NCI-H1105 (cell line): ENCODE measurements around the gene RARA.
A peak's percentile ranks its signal among the peaks of the same experiment; 100 is the strongest.

ENCODE experiments used
- DNase-seq: peaks from one replicate; lab custom pipeline; 2025; lab: John Stamatoyannopoulos, UW

Gene RARA

DNA sequence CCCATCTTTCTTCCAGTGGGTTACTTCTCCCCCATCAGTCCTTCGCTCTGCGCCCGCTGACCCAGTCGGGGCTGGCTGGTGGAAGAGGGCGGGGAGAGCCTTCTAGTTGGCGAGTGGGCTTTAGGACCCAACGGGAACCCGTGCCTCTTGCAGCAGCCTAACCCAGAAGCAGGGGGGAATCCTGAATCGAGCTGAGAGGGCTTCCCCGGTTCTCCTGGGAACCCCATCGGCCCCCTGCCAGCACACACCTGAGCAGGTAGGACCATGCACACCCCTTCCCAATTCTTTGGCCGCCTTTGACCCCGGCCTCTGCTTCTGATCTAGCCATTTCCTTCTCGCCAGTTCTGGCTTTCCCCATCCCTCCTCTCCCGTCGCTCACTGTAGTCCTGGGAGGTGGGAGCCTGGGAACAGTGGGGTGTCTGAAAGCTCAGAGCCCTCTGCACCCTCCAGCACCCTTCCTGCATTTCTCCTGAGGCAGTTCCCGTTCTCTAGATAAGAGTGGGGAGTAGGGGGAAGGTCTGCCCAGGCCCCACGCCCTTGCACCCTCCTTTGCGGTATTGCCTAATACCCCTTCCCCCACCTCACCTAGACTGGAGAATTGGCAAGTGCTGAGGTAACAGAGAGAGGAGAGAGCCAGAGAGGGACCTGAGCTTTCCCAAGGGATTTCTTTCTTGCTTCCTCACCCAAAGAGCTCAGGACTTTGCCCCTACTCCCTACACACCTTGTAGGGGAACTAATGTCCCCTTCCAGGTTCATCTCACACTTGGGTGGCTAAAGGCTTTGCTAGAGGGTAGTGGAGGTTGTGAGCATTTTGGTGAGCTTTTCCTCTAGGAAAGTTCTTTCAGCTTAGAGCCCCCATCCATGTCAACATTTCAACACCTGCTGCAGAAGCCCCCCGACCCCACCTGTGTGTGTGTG is at the start of gene RARA:
Gene RARA, plus strand, starts transcription at position 150 of the 918 bp plus-strand sequence. CDS start 22,039 bp downstream, outside the sequence.
- DNase-seq: no peak

DNA sequence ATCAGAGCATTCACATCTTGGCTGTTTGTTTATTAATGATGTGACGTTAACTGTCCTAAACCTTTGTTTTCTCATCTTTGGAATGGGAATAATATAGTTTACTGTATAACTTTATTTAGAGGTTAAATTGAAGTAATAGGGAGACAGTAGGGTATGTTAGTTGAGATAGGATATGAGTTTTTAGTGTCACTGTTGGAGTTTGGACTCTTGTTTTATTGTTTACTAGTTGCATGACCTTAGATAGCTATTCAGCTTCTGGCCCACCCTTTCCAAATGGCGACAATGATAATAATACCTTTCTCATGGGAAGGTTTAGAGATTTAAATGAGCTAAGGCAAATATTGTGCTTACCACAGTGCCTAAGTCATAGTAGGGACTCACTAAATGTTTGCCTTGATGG is 49.5 kb upstream of the RARA start:
- no peak for DNase-seq

DNA sequence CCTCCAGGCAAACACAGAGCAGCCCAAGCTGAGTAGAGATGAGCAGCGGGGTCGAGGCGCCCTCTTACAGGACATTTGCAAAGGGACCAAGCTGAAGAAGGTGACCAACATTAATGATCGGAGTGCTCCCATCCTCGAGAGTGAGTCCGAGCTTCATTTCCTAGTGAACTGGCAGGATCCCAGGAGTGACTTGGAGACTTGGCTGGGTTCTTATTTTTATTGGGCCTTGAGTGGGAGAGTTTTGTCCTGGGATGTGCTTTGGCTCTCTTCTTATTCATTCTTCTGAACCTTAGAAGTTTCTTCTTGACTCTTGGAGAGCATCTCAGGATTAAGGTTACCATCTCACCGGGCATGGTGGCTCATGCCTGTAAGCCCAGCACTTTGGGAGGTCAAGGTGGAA is 48.5 kb upstream of the RARA start:
- DNase-seq: no peak

DNA sequence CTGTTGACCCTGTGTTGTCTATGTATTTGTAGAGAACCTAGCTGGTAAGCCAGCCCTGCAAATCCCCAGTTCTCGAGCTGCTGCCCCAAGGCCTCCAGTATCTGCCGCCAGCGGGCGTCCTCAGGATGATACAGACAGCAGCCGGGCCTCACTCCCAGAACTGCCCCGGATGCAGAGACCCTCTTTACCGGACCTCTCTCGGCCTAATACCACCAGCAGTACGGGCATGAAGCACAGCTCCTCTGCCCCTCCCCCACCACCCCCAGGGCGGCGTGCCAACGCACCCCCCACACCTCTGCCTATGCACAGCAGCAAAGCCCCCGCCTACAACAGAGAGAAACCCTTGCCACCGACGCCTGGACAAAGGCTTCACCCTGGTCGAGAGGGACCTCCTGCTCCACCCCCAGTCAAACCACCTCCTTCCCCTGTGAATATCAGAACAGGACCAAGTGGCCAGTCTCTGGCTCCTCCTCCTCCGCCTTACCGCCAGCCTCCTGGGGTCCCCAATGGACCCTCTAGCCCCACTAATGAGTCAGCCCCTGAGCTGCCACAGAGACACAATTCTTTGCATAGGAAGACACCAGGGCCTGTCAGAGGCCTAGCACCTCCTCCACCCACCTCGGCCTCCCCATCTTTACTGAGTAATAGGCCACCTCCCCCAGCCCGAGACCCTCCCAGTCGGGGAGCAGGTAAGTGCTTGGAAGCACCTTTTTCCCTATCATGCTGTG is 44.4 kb upstream of the RARA start:
- DNase-seq: no peak

DNA sequence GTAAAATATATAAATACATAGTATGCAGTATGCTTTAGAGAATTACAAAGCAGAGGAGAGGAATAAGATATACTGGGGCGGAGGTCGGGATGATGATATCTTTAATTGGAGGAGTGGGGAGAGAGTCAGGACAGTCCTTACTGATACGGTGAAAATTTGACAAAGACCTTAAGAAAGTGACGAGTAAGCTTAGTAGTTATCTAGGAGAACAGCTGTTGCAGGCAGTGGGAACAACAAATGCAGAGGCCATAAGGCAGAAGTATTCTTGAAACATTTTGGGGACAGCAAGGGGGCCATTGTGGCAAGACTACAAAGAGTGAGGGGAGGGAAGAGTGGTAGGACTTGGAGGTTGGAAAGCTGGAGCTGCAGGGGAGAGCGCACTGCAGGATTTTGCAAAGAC is 43.6 kb upstream of the RARA start:
- no peak for DNase-seq

DNA sequence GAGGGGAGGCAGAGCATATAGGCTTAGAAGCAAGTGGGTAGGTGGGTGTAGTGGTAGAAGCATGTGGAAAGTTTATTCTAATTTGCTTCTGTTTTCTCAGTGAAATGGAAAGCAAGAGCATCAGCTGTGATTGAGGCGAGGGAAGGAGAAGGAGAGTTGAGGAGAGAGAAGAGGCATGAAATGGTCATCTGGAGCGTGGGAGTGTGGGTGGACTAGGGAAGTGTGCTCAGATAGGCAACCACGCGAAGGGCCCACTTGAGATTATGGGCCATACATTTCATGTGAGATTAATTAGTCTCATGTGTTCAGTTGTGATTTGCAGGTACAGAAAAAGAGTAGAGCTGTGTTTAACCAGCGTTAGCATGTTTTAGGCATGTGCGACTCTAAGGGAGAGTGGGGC is 42.1 kb upstream of the RARA start:
- no peak for DNase-seq

DNA sequence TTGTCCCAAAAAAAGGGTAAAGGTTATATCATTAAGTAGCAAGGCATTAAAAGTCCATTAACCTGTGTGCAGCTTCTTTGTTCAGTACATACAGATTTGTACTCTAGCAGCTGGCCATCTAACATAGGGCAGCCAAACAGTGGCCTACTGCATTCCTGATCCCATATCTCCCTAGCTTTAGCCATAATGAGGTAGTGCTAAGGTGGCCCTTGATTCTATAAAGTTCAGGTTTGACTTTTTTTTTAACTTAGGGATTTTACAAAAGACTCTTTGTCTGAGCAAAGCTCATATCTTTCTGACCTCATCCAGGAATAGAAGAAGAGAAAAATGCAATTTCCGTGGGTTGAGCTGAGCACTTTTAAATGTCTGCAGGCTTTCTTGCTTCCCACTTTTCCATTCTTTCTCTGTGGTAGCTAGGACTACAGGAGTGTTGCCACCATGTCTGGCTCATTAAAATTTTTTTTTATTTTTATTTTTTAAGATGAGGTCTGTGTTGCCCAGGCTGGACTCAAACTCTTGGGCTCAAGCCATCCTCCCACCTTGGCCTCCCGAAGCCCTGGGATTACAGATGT is 40.8 kb upstream of the RARA start:
- DNase-seq: no peak

DNA sequence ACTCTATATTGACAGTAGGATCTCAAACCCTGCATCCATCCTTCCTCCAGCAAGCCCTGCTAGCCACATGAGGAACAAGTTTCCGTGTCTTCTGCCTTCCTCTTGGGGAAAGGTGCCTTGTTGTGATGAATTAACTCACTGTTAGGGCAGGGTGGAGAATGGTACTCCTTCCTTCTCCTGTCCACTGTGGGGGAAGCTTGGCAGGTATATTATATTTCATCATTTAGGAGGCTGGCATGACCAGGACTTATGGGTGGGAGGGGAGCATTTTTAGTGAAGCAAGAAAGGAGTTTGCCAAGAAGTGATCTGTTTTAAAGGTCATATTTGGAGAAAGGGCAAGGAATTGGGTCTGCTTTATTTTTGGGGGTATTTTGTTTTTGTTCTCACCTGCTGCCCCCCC is 30.6 kb upstream of the RARA start:
- no peak for DNase-seq

DNA sequence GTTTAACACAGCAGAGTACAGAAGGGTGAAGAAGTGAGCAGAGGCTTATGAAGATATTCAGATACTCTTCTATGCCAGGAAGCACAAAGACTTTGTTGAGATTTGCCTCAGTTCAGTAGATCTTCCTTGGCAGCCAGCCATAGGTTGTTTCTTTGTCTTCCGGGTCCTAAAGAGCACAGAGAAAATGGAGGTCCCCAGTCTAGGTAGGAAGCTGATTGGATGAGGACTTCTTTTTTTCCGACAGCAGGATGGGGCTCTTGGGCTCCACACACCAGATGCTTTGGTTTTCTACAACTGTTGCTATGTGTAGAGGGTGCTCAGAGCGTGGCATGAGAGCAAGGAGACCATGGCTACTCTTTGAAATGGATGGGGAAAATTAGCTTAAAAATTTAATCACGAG is 29.6 kb upstream of the RARA start:
- no peak for DNase-seq

DNA sequence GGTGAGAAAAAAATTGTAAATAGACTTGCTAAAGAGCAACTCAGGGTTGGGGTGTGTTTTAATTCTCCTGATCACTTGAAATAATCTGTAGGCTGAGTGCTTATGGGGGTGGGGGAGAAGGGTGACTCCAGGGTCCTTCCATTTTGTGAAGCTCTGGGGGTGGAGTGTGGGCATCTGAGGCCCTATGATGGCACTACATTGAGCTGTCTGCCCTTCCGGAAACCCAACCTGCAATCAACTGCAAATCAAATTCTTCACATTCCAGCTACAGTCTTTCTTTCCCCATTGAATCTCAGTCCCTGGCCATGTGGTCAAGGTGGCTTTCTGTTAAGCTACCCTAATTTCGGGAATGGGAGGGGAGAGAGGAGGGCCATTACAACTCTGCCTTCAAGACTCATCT is 27.3 kb upstream of the RARA start:
- no peak for DNase-seq

DNA sequence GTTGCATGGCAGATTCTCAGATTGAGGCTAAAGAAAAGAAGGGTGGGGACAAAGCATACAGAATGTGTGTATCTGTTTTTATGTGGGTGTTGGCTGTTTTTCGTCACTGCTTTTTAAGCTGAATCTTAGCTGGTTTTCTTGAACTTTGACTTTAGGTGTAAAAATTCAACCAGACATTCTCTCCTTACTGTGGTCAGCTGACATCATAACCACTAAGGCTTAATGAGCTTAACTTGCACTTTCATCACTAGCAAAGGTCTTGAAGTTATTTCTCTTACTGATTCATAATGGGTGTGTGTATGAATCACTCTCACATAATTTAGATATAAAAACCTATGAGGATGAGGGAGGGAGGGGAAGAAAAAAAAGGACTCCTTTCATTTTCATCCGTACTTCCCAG is 25.3 kb upstream of the RARA start:
- no peak for DNase-seq

DNA sequence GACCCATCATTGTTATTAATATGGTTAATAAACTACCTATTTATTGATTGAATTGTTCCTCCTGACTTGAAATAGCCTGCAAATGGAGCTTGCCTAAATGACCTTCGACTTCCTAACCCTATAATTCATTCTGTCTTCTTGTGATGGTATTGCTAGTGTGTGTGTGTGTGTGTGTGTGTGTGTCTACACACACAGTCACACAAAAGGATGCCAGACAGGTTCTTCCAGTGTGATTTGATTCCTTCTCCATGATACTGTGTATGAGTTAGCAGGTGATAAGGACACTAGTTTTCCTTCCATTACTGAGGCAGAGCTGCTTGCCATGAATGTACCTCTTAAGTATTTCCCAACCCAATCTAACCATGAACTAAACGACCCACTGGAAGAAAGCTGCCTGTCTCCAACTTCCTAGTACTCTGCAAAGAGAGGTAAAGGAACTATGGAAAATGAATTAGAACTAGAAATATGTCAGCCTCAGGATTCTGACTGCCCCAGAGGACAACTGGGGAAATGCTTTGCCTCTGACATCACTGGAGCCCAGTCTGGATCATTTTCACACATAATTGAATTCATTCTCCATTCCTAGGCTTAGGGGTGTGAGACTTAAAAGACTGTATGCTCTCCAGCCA is 24.8 kb upstream of the RARA start:
- DNase-seq: no peak

DNA sequence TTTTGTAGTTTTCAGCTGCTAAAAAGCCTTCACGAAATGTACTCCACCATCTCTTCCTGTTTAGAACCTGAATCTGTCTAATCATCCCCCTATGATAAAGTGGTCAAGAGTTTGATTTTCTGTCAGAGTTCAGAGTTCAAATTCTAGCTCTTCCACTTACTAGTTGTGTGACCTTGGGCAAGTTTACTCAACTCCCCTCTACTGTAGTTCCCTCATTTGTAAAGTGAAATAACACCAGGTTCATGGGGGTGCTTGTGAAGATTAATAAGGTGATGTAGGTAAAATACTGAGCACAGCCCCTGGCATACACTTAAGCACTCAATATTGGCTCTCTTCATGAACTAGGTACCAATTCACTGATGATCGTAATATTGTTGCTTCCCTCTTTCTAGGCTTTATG is 22.5 kb upstream of the RARA start:
- no peak for DNase-seq

DNA sequence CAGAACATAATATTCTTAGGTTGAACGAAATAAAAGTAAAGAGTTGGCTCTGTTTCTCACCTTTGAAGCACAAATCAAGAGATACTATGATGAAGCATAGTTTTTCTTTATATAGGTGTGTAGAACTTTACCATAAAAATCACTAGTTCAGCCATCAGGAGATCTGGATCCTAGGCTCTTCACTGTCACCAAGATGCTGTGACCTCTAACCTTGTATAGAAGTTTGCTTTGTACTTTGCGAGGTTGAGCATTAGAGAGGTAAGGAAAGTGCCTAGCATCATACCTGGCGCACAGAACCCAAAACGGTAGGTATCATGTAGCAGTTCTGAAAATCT is 21.9 kb upstream of the RARA start:
- no peak for DNase-seq

DNA sequence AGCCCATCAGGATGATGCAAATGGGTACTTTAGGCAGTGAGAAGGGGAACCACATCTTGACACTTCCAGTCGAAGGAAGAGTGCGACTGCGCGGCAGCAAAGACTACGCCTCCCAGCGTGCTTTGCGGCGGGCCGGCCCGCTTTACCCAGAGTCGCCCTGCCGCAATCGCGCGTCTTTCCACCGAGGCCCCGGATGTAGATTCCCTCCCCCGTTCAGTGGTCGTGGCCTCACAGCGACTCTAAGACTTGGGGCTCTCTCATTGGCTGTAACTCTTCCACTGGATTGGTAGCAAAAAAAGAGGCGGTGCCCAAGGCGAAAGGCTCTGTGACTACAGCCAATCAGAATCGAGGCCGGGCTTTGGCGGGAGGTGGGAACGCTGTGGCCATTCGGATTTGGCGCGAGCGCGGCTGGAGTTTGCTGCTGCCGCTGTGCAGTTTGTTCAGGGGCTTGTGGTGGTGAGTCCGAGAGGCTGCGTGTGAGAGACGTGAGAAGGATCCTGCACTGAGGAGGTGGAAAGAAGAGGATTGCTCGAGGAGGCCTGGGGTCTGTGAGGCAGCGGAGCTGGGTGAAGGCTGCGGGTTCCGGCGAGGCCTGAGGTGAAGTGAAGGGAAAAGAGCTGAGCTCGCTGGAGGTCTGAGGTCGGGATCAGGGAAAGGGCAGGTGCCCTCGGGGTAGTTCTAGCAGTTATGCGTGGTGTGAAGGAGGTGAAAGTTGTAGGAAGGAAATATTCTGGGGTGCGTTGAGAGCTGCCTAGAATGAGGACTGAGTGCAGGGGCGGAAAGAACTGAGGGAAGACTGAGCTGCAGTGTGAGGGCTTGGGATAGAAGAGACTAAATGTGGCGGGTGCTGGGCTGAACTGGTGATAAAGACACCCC is 21.2 kb upstream of the RARA start, which contains the start of gene CDC6:
Gene CDC6, plus strand, starts transcription at position 386 of the 876 bp plus-strand sequence. CDS start 1,542 bp downstream, outside the sequence.
- DNase-seq: peak; percentile 97

DNA sequence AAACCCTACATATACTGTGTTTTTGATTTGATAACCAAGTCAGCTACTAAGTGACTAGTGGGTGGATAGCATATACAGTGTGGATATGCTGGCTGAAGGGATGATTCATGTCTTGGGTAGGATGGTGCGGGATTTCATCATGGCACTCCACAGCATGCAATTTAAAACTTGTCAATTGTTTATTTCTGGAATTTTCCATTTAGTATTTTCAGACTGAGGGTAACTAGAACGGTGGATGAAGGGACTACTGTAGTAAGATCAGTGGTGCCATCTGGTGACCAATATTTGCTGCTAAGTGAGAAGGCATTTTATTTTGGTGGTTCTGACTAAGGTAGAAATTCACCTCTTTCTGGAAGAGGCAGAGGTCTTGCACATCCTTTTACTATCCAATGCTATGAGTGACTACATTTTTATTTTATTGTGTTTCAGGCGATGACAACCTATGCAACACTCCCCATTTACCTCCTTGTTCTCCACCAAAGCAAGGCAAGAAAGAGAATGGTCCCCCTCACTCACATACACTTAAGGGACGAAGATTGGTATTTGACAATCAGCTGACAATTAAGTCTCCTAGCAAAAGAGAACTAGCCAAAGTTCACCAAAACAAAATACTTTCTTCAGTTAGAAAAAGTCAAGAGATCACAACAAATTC is 18.2 kb upstream of the RARA start:
- no peak for DNase-seq

DNA sequence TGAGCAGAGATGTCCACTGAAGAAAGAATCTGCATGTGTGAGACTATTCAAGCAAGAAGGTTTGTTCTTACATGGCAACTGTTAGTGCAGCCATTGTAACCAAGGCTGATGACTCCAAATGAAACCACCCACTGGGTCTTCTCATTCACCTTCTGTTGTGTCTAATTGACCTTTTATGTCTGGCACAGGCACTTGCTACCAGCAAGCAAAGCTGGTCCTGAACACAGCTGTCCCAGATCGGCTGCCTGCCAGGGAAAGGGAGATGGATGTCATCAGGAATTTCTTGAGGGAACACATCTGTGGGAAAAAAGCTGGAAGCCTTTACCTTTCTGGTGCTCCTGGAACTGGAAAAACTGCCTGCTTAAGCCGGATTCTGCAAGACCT is 17.7 kb upstream of the RARA start:
- no peak for DNase-seq

DNA sequence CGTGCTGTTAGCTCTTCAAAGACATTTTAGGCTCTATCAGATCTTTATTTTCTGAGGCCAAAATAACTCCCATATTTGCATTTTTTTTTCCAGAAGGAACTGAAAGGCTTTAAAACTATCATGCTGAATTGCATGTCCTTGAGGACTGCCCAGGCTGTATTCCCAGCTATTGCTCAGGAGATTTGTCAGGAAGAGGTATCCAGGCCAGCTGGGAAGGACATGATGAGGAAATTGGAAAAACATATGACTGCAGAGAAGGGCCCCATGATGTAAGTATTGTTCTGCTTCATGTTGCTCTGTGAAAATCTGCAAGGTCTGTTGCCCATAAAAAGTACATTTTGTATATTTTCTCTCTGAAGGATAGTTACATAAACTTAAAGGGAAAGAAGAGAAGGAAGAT is 15.6 kb upstream of the RARA start:
- DNase-seq: no peak

DNA sequence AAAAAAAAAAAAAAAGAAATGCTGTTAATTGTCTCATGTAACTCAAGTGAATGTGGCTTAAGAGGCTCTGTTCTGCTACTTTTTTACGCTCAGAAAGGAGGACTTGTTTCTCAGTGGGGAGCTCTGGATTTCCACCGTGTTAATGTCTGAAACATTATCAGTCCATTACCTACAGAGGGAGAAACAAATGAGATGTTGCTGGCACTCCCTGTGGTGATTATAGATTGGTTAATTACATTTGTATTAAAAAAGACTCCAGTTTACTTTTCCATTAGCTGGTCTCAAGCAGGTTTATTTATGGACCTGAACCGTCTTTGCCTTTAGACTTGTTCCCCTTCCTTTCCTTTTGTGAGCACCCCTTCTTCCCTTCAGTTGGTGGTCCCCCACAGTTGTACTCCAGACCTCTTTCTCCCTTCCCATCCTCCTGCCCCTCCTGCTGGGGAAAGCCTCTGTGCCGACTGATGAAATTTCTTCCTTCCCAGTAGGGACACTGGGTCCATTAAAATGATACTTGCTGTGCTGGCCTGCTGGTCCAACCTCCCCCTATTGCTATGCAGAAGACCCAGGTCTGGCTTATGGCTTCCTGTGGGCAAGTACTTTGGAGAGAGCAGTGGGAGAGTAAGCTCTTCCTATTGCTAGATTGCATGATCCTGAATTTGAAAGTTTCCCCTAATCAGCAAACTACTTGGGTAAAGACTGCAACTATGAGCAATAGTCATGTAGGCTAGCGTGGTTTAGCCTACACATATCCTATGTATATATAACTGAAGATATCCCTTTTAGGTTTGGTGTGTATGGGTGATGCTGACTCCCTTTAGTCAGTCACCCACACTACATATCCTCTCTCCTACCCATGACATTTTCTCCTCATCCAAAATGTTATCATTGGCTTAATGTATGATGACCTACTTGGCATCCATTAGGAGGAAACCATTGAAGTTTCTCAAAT is 13.2 kb upstream of the RARA start:
- no peak for DNase-seq

DNA sequence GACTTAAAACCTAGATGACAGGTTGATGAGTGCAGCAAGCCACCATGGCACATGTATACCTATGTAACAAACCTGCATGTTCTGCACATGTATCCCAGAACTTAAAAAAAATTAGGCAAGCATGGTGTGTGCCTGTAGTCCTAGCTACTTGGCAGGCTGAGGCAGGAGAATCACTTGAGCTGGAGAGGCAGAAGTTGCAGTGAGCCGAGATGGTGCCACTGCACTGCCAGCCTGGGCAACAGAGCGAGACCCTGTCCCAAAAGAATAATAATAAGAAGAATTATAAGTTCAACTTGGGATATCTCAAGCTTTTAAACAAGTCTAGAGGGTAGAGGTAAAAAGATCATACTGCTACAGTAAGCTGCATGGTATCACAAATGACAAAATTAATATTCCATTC is 11.5 kb upstream of the RARA start:
- no peak for DNase-seq
